Stimulated activated CD4-positive, alpha-beta T cell treated with anti-CD3 and anti-CD28 coated beads, Interleukin-4, amount 100 ng/mL, for 1 hour (primary cell): ENCODE measurements around the gene NRXN3.

Source experiments
- DNase-seq: peaks from one replicate; pipeline ENCODE4 v3.0.0-alpha.2; 2020

The NRXN3 gene

GRCh38 chr14:78327426-78328221 is 157.5 kb downstream of the NRXN3 start:
- DNase-seq = no peak

- no peak for DNase-seq
Observed at GRCh38 chr14:78329371-78329770, 159.2 kb downstream of the NRXN3 start.

- no peak for DNase-seq
Observed at GRCh38 chr14:78335531-78335930, 165.4 kb downstream of the NRXN3 start.

- DNase-seq = no peak
Observed at GRCh38 chr14:78340250-78340649, 170.1 kb downstream of the NRXN3 start.

GRCh38 chr14:78341827-78342389 is 171.7 kb downstream of the NRXN3 start:
- DNase-seq = no peak

- no peak for DNase-seq
Observed at GRCh38 chr14:78342879-78343278, 172.7 kb downstream of the NRXN3 start.

GRCh38 chr14:78344290-78344689 is 174.1 kb downstream of the NRXN3 start:
- DNase-seq = no peak

GRCh38 chr14:78345131-78345744 is 175.1 kb downstream of the NRXN3 start:
- DNase-seq = no peak

- no peak for DNase-seq
Observed at GRCh38 chr14:78346747-78347146, 176.6 kb downstream of the NRXN3 start.

GRCh38 chr14:78355109-78355508 is 184.9 kb downstream of the NRXN3 start:
- DNase-seq = no peak

- DNase-seq = no peak
Observed at GRCh38 chr14:78356391-78356790, 186.2 kb downstream of the NRXN3 start.

- DNase-seq = no peak
Observed at GRCh38 chr14:78358591-78358990, 188.4 kb downstream of the NRXN3 start.

GRCh38 chr14:78359581-78359980 is 189.4 kb downstream of the NRXN3 start:
- DNase-seq = no peak

- DNase-seq = no peak
Observed at GRCh38 chr14:78363008-78363407, 192.8 kb downstream of the NRXN3 start.

GRCh38 chr14:78367355-78367754 is 197.2 kb downstream of the NRXN3 start:
- no peak for DNase-seq

- no peak for DNase-seq
Observed at GRCh38 chr14:78383060-78383459, 212.9 kb downstream of the NRXN3 start.

- no peak for DNase-seq
Observed at GRCh38 chr14:78398216-78398615, 228.0 kb downstream of the NRXN3 start.

GRCh38 chr14:78399316-78399889 is 229.2 kb downstream of the NRXN3 start:
- DNase-seq = no peak

GRCh38 chr14:78401866-78402265 is 231.7 kb downstream of the NRXN3 start:
- no peak for DNase-seq

- no peak for DNase-seq
Observed at GRCh38 chr14:78403278-78403815, 233.2 kb downstream of the NRXN3 start.

GRCh38 chr14:78405079-78405856 is 235.1 kb downstream of the NRXN3 start:
- no peak for DNase-seq

- DNase-seq = no peak
Observed at GRCh38 chr14:78412475-78412874, 242.3 kb downstream of the NRXN3 start.

- no peak for DNase-seq
Observed at GRCh38 chr14:78414172-78414571, 244.0 kb downstream of the NRXN3 start.
